CD14-positive monocyte (primary cell): Measurements from ENCODE around the gene SLC5A5. TPM values are rescaled to one million over a fixed set of nuclear protein-coding genes. Genes with fewer than 3 reads are reported as not detected.

Source experiments
- DNase-seq, 3 donors: peaks; one replicate each; pipeline ENCODE4 v3.0.0-alpha.2; 2011 to 2022
- H2AFZ ChIP-seq: 2 replicates; pipeline ENCODE4 v1.6.0; 2012; ENCODE audit warnings: mild to moderate bottlenecking, low read depth, low read length, inconsistent platforms; ENCODE audit not compliant: insufficient read depth, poor library complexity, severe bottlenecking
- H3K27ac ChIP-seq, 2 donors: 1 replicate in 1 of 2; 2 replicates in 1 of 2; pipeline ENCODE4 v1.5.1; 2012 to 2013; ENCODE audit warnings: low read length in 2 of 2, control low read depth in 1 of 2, inconsistent platforms in 1 of 2, low read depth in 1 of 2, mild to moderate bottlenecking in 1 of 2
- H3K27me3 ChIP-seq, 2 donors: one replicate each; pipeline versions ENCODE4 v1.6.0 to v1.6.1; 2011 to 2013; ENCODE audit warnings: low read length in 2 of 2; ENCODE audit not compliant: control insufficient read depth in 2 of 2, insufficient read depth in 2 of 2
- H3K36me3 ChIP-seq, 2 donors: replicated peaks in 1 of 2; 1 replicate in 1 of 2; 2 replicates in 1 of 2; pipeline versions ENCODE4 v1.5.1 to v1.6.1; 2012 to 2013; ENCODE audit warnings: low read length in 2 of 2, control low read depth in 1 of 2, inconsistent platforms in 1 of 2, mild to moderate bottlenecking in 1 of 2; ENCODE audit not compliant: insufficient read depth in 2 of 2, control insufficient read depth in 1 of 2
- H3K4me1 ChIP-seq, 2 donors: 1 replicate in 1 of 2; 2 replicates in 1 of 2; pipeline versions ENCODE4 v1.5.1 to v1.6.1; 2012 to 2013; ENCODE audit warnings: low read length in 2 of 2, control low read depth in 1 of 2, inconsistent platforms in 1 of 2, mild to moderate bottlenecking in 1 of 2, moderate library complexity in 1 of 2; ENCODE audit not compliant: insufficient read depth in 2 of 2, control insufficient read depth in 1 of 2
- H3K4me2 ChIP-seq: replicated peaks from 2 replicates; pipeline ENCODE3; 2012; ENCODE audit warnings: low read length, moderate library complexity, mild to moderate bottlenecking; ENCODE audit not compliant: poor library complexity, severe bottlenecking; ENCODE audit errors: extremely low read depth
- H3K4me3 ChIP-seq, 3 experiments: fragments of 200-600 bp in 1 of 3; sonication (generic) in 1 of 3; replicated peaks in 1 of 3; 1 replicate in 2 of 3; 2 replicates in 1 of 3; pipeline ENCODE4 v1.5.1; 2011 to 2013; ENCODE audit warnings: low read length in 3 of 3, mild to moderate bottlenecking in 3 of 3, control low read depth in 2 of 3, low read depth in 2 of 3, inconsistent platforms in 1 of 3, moderate library complexity in 1 of 3
- H3K79me2 ChIP-seq: 2 replicates; pipeline ENCODE4 v1.6.0; 2012; ENCODE audit warnings: mild to moderate bottlenecking, control low read depth, inconsistent platforms, low read length, moderate library complexity; ENCODE audit not compliant: insufficient read depth
- H3K9ac ChIP-seq: 2 replicates; pipeline ENCODE4 v1.6.0; 2017; ENCODE audit warnings: low read length, mild to moderate bottlenecking; ENCODE audit not compliant: insufficient read depth, poor library complexity, severe bottlenecking
- H3K9me3 ChIP-seq, 2 donors: replicated peaks in 1 of 2; 1 replicate in 1 of 2; 2 replicates in 1 of 2; pipeline versions ENCODE4 v1.5.1 to v1.6.1; 2012 to 2013; ENCODE audit warnings: low read length in 2 of 2, control low read depth in 1 of 2; ENCODE audit not compliant: control insufficient read depth in 1 of 2, insufficient read depth in 1 of 2
- H4K20me1 ChIP-seq: 2 replicates; pipeline ENCODE4 v1.6.0; 2012; ENCODE audit warnings: mild to moderate bottlenecking, low read length, control low read depth, moderate library complexity; ENCODE audit not compliant: insufficient read depth
- H3K27ac Mint-ChIP-seq, 7 donors: one replicate each; pipeline ENCODE4 v1.8.0; 2020; ENCODE audit warnings: mild to moderate bottlenecking in 7 of 7, mixed read lengths in 7 of 7, moderate library complexity in 6 of 7, inconsistent platforms in 2 of 7
- H3K27me3 Mint-ChIP-seq, 3 donors: one replicate each; pipeline ENCODE4 v1.8.0; 2021 to 2022; ENCODE audit warnings: low read depth in 3 of 3, mild to moderate bottlenecking in 3 of 3, mixed read lengths in 3 of 3, moderate library complexity in 3 of 3, inconsistent platforms in 1 of 3
- H3K36me3 Mint-ChIP-seq, 2 donors: one replicate each; pipeline ENCODE4 v1.8.0; 2020; ENCODE audit warnings: mixed read lengths in 2 of 2, inconsistent platforms in 1 of 2, mild to moderate bottlenecking in 1 of 2
- H3K4me1 Mint-ChIP-seq: one replicate; pipeline ENCODE4 v1.8.0; 2020; ENCODE audit warnings: mild to moderate bottlenecking, mixed read lengths
- H3K4me3 Mint-ChIP-seq, 2 donors: one replicate each; pipeline ENCODE4 v1.8.0; 2020; ENCODE audit warnings: mild to moderate bottlenecking in 2 of 2, mixed read lengths in 2 of 2, moderate library complexity in 1 of 2
- H3K9me3 Mint-ChIP-seq, 7 donors: one replicate each; pipeline ENCODE4 v1.8.0; 2020 to 2022; ENCODE audit warnings: mixed read lengths in 7 of 7, mild to moderate bottlenecking in 6 of 7, moderate library complexity in 6 of 7, inconsistent platforms in 2 of 7
- CTCF ChIP-seq: fragments of 200-600 bp; IDR thresholded peaks from one replicate; pipeline ENCODE4 v1.8.0; 2022; ENCODE audit warnings: antibody characterized with exemption, mild to moderate bottlenecking
- WGBS: methylation state at CpG from one replicate; pipeline ENCODE4 v1.1.5; 2013; ENCODE audit warnings: missing lambda C conversion rate; ENCODE audit not compliant: insufficient coverage; 5-methylcytosine and 5-hydroxymethylcytosine counted together
- intact Hi-C, 2 donors: fragments of 100-400 bp; cut with micrococcal nuclease; formaldehyde crosslinking; loops; one replicate each; pipeline versions ENCODE4 v1.15.0 to v1.15.1; 2023
- polyA plus RNA-seq, 3 donors: library from polyadenylated mRNA; depleted of rRNA in 1 of 3; unstranded in 2 of 3; stranded (reverse) in 1 of 3; fragments of 300-500 nt in 2 of 3; fragments of >200 nt in 1 of 3; fragmentation: Illumina TruSeq in 2 of 3; gene quantifications; 1 replicate in 2 of 3; 2 replicates in 1 of 3; pipeline ENCODE4 v1.2.3, GENCODE V29; 2012 to 2021
- small RNA-seq: library from RNA; depleted of rRNA; stranded (forward); fragments of <200 nt; gene quantifications from one replicate; pipeline ENCODE3, GENCODE V24; 2012; ENCODE audit warnings: low read depth; ENCODE audit not compliant: insufficient read length

Gene SLC5A5
- polyA plus RNA-seq, 3 donors = 0.03 TPM; not detected in 2

DNA sequence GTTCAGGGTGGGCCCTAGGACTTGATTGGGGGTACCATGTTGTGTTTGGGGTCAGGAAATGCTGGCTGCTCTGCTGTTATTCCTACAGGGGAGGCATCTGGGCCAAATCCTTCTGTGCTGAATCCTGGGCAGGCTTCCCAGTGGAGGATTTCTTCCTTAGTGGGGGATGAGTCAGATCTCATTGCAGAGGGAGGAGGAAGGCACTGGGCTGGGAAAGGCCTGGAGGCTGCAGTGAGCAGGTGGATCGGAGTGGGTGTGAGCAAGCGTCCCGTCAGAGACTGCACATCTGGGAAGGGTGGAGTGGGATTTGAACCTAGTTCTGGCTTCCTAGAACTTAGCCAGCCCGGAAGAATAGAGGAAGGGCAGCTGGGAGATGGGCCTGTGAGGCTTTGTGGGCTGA, 72.6 kb downstream of the SLC5A5 start:
- Histone ChIP-seq H3K4me3 (no peak overlapping the region), H2AFZ (no peak overlapping the region), H3K79me2 (no peaks in the 10 kb centered on the region), H3K9me3 (no peaks in the 10 kb centered on the region), H3K4me2 (no peak overlapping the region), H3K9ac (no peak overlapping the region), H3K27me3 (peaks cover 5 to 8% of the 10 kb centered on the region in 2 donors), H3K27ac (no peak overlapping the region), H4K20me1 (no peaks in the 10 kb centered on the region), H3K4me1 (peaks cover 16 to 22% of the 10 kb centered on the region in 2 donors), H3K36me3 (peaks cover 19 to 29% of the 10 kb centered on the region in 2 donors)
- Mint-ChIP-seq H3K4me1 (peaks cover 23% of the 10 kb centered on the region), H3K27me3 (peaks cover 12 to 18% (median 12%) of the 10 kb centered on the region in 3 donors), H3K36me3 (peaks cover 18 to 46% of the 10 kb centered on the region in 2 donors), H3K4me3 (no peak overlapping the region), H3K27ac (no peak overlapping the region), H3K9me3 (peaks cover 0 to 5% (median 1%) of the 10 kb centered on the region in 7 donors)
- no peak for TF ChIP-seq CTCF
- no peak for DNase-seq
- intact Hi-C loops = no loop called here
- 98% methylated on average over 4 of the region's 4 CpGs for WGBS

Small RNA genes lying within 50 kb of the gene (small RNA-seq; reads per million reads assigned to genes)
- not detected for gene SNORA68

Other genes starting within 250 kb of the SLC5A5 start
- under 1 TPM in 1 of 3 donors, not detected in 2; 0.01 TPM for gene UNC13A, start 183.6 kb upstream of the SLC5A5 start, polyA plus RNA-seq
- 10 to 100 TPM; 24.5 to 28.3 (median 27.5) TPM for gene MAP1S, start 152.5 kb upstream of the SLC5A5 start, polyA plus RNA-seq
- gene FCHO1, start 120.5 kb upstream of the SLC5A5 start, polyA plus RNA-seq = 10 to 100 TPM; 11.4 to 32.0 (median 13.4) TPM
- gene B3GNT3, start 76.8 kb upstream of the SLC5A5 start, polyA plus RNA-seq = not detected
- gene INSL3, start 50.4 kb upstream of the SLC5A5 start, polyA plus RNA-seq = 1 to 10 TPM in 1 of 3 donors, under 1 TPM in 2; 0.25 to 1.7 (median 0.64) TPM
- gene JAK3, start 24.0 kb upstream of the SLC5A5 start, polyA plus RNA-seq = 10 to 100 TPM; 13.8 to 44.6 (median 34.0) TPM
- 1,000 to 10,000 TPM; 1,189 to 1,285 (median 1,268) TPM for gene RPL18A, start 12.0 kb upstream of the SLC5A5 start, polyA plus RNA-seq
- 10 to 100 TPM; 29.7 to 66.3 (median 29.7) TPM for gene CCDC124, start 61.1 kb downstream of the SLC5A5 start, polyA plus RNA-seq
- not detected for gene KCNN1, start 95.2 kb downstream of the SLC5A5 start, polyA plus RNA-seq
- gene ARRDC2, start 136.2 kb downstream of the SLC5A5 start, polyA plus RNA-seq = 10 to 100 TPM; 13.8 to 99.8 (median 23.9) TPM
- 10 to 100 TPM in 1 of 3 donors, 1 to 10 TPM in 2; 7.8 to 17.5 (median 7.9) TPM for gene IL12RB1, start 215.0 kb downstream of the SLC5A5 start, polyA plus RNA-seq
- 10 to 100 TPM in 2 of 3 donors, 1 to 10 TPM in 1; 6.8 to 34.0 (median 12.4) TPM for gene MAST3, start 225.8 kb downstream of the SLC5A5 start, polyA plus RNA-seq